ENCODE results near the gene CDH10. TPM values are rescaled to one million over a fixed set of nuclear protein-coding genes. Genes with fewer than 3 reads are reported as not detected.

Gene CDH10
- polyA plus RNA-seq, 1 experiment: 0.02 TPM

DNA sequence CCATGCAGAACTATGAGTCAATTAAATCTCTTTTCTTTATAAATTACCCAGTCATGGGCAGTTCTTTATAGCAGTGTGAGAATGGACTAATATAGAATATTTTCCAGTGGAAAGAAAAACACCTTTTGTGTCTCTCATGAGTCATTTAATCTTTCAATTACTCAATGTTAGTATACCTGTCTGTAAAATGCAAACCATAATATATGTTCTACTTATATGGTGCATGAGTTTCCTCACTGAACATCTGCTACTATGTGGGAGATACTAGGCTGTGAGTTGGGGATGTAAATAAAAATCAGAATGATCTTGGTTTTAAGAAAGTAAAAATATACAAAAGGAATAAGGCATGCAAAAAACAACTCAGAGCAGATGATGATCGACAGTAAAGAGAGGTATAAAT is 15.0 kb downstream of the CDH10 start:
- Histone ChIP-seq H3K36me3 (ENCODE audit: control insufficient read depth, insufficient read depth, low read length) (no peaks in the 10 kb centered on the region), H3K4me3 (ENCODE audit: low read depth, low read length) (no peak overlapping the region), H3K27me3 (ENCODE audit: control insufficient read depth, insufficient read depth, low read length) (no peaks in the 10 kb centered on the region)
- ChIA-PET CTCF (no interaction called here), POLR2A (no interaction called here)
- TF ChIP-seq, protein P1, sequence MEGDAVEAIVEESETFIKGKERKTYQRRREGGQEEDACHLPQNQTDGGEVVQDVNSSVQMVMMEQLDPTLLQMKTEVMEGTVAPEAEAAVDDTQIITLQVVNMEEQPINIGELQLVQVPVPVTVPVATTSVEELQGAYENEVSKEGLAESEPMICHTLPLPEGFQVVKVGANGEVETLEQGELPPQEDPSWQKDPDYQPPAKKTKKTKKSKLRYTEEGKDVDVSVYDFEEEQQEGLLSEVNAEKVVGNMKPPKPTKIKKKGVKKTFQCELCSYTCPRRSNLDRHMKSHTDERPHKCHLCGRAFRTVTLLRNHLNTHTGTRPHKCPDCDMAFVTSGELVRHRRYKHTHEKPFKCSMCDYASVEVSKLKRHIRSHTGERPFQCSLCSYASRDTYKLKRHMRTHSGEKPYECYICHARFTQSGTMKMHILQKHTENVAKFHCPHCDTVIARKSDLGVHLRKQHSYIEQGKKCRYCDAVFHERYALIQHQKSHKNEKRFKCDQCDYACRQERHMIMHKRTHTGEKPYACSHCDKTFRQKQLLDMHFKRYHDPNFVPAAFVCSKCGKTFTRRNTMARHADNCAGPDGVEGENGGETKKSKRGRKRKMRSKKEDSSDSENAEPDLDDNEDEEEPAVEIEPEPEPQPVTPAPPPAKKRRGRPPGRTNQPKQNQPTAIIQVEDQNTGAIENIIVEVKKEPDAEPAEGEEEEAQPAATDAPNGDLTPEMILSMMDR (IDR thresholded peaks at IDR 0.05; ENCODE audit: insufficient read depth, low read depth, low read length): no peak
- DNase-seq (ENCODE audit: low read depth): no peak

DNA sequence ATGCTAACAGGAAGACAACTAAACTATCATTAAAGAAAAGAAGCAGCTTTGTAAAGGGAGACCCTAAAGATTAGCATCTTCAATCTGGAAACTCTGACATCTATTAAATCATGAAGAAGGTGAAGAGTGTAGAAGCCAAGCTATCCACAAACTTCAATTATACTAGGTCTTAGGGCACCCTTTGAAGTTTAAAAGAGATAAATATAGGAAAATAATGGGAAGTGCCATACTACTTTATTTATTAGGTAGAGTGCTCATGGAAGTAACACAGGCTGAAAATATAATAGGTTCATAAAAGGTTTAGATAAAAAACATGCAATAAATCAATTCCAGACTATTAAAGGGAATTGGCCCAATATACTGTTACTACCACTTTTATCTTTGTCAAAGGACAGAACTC is 19.9 kb downstream of the CDH10 start:
- POLR2A ChIA-PET: no interaction called here
- DNase-seq (ENCODE audit: low read depth): no peak
- Histone ChIP-seq H3K27me3 (ENCODE audit: control insufficient read depth, insufficient read depth, low read length) (no peaks in the 10 kb centered on the region), H3K4me3 (ENCODE audit: low read depth, low read length) (no peak overlapping the region), H3K36me3 (ENCODE audit: control insufficient read depth, insufficient read depth, low read length) (no peaks in the 10 kb centered on the region)
- CTCF ChIA-PET: no interaction called here
- TF ChIP-seq, protein P1 (IDR thresholded peaks at IDR 0.05; ENCODE audit: insufficient read depth, low read depth, low read length): no peak

DNA sequence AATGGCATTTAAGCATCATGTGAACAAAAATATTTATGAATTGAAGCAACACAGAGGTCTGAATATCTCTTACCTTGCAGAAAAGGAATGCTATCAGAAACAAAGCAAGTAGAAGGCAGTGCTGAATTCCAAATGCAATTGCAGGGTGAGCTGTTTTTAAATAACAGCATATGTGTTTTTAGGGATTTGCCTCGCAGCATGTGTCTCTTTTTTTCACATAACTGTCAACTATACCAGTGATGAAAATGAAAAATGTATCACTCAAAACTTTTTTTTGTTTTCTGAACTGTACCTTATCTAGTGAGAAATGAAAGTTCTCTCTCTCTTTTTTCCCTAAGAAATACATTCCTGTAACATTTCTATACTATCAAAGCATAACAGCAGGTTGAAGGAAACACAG is 21.2 kb downstream of the CDH10 start:
- H3K27me3 ChIP-seq (ENCODE audit: control insufficient read depth, insufficient read depth, low read length): no peaks in the 10 kb centered on the region
- no peak overlapping the region for H3K4me3 ChIP-seq (ENCODE audit: low read depth, low read length)
- POLR2A ChIA-PET: no interaction called here
- TF ChIP-seq, protein P1 (IDR thresholded peaks at IDR 0.05; ENCODE audit: insufficient read depth, low read depth, low read length): no peak
- no peaks in the 10 kb centered on the region for H3K36me3 ChIP-seq (ENCODE audit: control insufficient read depth, insufficient read depth, low read length)
- no peak for DNase-seq (ENCODE audit: low read depth)
- CTCF ChIA-PET: no interaction called here

DNA sequence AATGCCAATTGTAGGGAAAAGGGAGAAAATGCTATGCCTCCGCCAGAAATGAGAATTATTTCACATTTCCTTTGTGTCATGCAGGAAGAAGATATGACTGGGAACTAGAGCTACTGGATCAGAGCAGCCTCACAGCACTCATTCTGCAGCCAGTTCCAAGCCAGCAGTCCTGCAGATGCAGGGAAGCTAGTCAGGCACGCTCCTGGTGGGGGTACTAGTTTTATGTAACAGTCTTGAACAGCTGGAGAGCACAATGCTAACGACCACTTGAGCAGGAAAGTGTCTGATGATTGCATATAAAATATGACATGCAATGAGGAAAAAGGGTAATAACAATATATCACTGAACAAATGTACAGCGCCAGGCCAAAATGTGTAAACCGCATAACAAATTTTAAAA is 21.7 kb downstream of the CDH10 start:
- ChIA-PET CTCF (no interaction called here), POLR2A (no interaction called here)
- no peaks in the 10 kb centered on the region for H3K27me3 ChIP-seq (ENCODE audit: control insufficient read depth, insufficient read depth, low read length)
- H3K4me3 ChIP-seq (ENCODE audit: low read depth, low read length): no peak overlapping the region
- no peak for DNase-seq (ENCODE audit: low read depth)
- TF ChIP-seq, protein P1 (IDR thresholded peaks at IDR 0.05; ENCODE audit: insufficient read depth, low read depth, low read length): no peak
- no peaks in the 10 kb centered on the region for H3K36me3 ChIP-seq (ENCODE audit: control insufficient read depth, insufficient read depth, low read length)

DNA sequence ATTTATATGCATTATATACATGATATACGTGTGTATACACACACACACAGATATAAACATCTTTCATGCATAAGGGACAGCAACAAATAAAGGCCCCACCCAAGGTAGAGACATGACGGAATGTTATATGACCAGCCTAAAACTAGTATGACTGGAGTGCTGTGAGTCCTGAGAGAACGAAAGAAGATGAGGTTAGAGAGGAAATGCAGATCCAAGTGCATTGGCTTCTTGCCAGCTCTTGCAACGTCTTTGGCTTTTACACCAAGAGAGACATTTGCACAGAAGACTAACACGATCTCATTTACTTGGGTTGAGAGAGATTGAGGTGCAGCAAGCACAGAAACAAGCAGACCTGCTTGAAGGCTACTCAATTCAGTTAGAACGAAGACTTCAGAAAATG is 23.0 kb downstream of the CDH10 start:
- Histone ChIP-seq H3K36me3 (ENCODE audit: control insufficient read depth, insufficient read depth, low read length) (no peaks in the 10 kb centered on the region), H3K4me3 (ENCODE audit: low read depth, low read length) (no peak overlapping the region), H3K27me3 (ENCODE audit: control insufficient read depth, insufficient read depth, low read length) (no peaks in the 10 kb centered on the region)
- POLR2A ChIA-PET: no interaction called here
- CTCF ChIA-PET: interaction anchor here (0.8 kb wide), 1 partner anchor 9 kb away, joined by 4 read pairs; no protein-coding TSS in a partner anchor
- TF ChIP-seq, protein P1 (IDR thresholded peaks at IDR 0.05; ENCODE audit: insufficient read depth, low read depth, low read length): no peak
- DNase-seq (ENCODE audit: low read depth): no peak
